ENCODE data around the gene CNOT4.
"Not testable (repeated sequence)": the region's sequence is repeated elsewhere in the genome, so short reads cannot be mapped to it uniquely, and the experiment has no call there.

CNOT4 gene

GRCh38 chr7:135447748-135448147 lies 62.2 kb downstream of the CNOT4 start:
- DNase-seq = no peak

GRCh38 chr7:135445690-135446089 lies 64.2 kb downstream of the CNOT4 start:
- DNase-seq = no peak

GRCh38 chr7:135445266-135445665 lies 64.6 kb downstream of the CNOT4 start:
- DNase-seq = not testable (repeated sequence)

DNA sequence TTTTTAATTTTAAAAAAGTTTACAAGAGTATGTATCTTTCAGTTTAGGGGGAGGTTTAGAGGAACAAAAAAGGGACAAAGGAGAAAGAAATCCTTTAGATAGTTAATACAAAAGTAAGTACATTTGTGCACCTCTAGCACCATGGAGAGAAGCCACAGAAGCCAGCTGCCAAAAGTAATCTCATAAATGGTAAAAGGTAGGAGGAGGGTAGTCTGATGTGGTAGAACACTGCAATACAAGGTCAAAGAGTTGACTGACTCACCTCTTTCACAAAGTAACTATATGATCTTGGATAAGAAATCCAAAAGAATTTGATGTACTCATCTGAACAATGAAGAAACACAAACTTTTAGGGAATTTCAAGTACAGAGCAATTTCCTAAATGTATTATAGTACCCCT lies 68.1 kb downstream of the CNOT4 start:
- DNase-seq = no peak

DNA sequence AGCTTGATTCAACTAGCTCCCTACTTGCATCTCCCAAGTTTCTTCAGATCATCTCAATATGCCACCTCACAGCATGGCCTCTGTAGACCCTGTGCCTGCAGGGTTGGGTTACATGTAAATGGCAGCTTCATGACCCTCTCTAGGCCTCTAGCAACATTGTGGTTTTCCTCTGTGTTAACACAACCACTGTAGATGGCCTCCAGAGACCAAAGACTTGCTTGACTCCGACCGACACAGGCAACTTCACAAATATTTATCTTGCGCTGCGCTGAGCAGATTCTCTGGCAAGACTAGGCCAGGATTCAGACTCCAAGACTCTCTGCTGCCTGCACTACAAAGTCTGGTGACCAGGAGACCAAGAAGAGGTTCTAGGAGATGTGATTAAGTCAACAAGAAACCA lies 75.9 kb downstream of the CNOT4 start:
- DNase-seq = no peak

DNA sequence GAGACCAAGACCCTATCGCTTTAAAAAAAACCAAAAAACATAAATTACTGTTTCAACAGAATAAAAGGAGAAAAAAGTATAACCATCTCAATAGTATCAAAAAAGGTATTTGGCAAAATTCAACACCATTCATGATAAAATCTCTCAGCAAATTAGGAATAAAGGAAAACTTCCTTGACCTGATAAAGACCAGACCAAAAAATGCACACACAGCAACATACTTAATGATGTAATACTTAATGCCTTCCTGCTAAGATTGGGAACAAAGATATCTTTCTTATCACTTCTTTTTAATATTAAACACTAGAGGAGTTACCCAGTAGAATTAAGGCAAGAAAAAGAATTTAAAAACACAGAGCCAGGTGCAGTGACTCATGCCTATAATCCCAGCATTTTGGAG lies 79.3 kb downstream of the CNOT4 start:
- DNase-seq = no peak

DNA sequence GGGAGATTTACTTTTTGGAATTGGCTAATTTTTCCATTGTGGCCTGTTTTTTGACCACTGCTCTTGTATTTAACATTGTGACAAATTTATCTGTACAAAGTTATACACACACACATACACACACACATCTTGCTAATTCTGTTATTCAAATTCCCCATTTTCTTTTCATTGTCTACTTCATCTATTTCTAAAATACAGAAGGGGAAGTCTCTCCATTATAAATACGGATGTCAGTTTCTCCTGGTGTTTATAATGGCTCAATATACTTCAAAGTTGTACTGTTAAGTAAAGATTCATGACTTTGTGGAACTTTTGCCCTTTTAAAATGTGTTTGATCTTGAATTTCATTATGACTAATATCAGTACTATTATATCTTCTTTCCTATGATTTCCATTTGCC lies 81.0 kb downstream of the CNOT4 start:
- DNase-seq = no peak

DNA sequence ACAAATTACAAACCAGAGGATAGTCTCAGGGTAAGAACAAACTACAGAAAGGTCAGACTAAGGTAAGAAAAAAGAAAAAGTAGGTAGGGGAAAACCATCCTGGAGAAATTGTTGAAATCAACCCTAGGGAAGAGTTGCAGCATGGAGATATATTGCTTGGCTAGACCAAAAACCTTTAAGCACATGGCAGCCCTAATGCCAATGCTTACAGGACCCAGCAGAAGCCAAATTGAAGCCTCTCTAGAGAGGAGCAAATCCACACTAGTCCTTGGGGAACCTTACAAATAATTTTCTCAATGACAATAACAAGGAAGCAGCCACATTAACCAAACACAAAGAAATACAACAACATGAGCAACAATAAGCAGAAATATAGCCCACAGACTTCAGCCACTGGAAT lies 81.9 kb downstream of the CNOT4 start:
- DNase-seq = no peak

- DNase-seq = no peak
Measured at GRCh38 chr7:135427166-135427565, 82.7 kb downstream of the CNOT4 start.

GRCh38 chr7:135425036-135425435 lies 84.9 kb downstream of the CNOT4 start:
- DNase-seq = no peak

DNA sequence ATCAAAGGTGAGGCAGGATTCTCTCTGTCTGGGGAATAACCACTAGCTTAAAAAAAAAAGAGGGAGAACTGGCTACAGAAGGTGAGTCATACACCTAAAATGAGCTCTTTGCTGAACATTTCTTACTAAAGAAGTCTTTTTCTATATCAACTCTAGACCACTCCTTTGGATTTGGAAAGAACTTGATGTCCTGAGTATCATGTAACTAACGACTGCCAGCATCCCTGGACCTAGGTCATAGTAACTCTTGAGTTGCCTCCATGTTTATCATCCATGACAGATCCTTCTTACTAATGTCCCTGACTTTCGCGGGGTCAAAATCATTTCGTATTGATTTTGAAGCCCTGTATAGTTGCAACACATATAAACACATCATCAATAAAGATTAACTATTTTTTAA lies 89.1 kb downstream of the CNOT4 start:
- no peak for DNase-seq

DNA sequence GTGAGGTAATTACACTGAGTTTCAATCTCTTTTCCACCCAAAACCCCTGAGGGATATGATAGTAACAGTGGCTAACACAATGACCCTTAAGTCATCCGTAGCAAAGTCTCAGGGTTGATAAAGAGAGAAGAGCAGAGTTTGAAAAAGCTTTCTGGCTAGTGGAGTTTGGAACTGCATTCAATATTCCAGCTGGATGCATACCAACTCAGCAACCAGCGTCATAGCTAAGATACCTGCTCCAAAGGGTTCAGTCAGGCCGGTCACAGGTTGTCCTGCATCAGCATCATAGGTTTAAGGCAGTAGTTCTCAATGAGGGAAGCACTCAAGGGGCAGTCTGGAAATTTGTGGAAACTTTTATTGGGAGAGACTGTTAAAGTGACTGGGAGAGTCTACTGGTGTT lies 93.5 kb downstream of the CNOT4 start:
- no peak for DNase-seq

DNA sequence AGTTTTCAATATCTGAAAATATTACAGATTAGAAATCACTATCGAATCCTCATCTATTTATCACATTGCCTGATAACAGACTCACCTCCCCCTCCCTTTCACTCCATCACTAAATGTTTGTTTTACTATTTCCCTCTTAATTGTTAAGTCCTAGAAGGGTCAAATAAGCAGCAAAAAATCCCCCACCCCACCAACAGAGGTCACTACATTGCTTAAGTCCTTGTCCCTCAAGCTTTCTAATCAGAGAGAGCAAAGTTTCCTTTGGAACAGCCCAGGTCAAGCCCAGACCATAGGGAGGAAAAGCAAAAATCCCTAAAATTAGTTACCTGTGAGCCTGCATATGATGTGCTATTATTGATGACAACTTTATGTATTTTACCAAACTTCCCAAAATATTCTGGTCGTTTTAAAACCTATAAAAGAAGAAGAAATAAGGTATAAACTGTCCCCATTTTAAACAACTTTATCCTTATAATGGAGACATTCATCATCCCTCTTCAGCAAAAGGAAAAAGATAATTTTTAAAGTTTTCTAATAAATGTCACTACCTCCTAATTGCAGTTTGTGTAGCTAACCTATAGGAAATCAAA lies 95.0 kb downstream of the CNOT4 start:
- DNase-seq = no peak

- no peak for DNase-seq
Measured at GRCh38 chr7:135414208-135414607, 95.7 kb downstream of the CNOT4 start.

DNA sequence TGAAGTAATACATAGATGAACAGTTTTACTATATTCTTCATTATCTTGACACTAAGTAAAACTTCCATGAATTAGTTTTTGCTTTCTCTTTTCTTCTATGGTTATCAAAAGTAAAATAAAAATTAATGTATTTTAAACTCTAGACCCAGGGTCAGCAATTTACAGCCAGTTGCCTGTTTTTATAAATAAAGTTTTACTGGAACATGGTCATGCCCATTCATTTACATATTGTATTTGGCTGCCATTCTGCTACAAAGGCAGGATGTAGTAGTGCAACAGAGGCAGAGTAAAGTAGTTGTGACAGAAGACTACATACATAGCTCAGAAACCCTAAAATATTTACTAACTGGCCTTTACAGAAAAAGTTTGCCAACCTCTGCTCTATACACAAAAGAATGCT lies 98.8 kb downstream of the CNOT4 start:
- no peak for DNase-seq

DNA sequence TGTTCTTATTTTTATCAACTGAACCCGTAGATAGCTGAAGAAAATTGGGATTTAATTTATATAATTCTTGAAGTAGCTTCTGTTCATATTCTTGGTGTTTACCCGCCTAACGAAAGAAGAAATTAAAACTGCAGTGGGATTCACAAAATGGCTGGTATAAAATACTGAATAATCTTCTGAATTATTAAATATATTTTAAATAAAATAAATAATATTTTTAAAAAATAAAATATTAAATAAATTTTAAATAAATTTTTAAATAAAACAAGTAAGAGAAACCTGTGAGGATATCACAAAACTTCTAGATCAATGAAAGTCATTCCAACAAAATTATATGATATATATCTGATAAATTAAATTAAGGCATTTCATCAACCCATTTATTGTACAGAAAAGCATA lies 99.4 kb downstream of the CNOT4 start:
- DNase-seq = no peak

GRCh38 chr7:135409845-135410542 lies 99.9 kb downstream of the CNOT4 start:
- no peak for DNase-seq

DNA sequence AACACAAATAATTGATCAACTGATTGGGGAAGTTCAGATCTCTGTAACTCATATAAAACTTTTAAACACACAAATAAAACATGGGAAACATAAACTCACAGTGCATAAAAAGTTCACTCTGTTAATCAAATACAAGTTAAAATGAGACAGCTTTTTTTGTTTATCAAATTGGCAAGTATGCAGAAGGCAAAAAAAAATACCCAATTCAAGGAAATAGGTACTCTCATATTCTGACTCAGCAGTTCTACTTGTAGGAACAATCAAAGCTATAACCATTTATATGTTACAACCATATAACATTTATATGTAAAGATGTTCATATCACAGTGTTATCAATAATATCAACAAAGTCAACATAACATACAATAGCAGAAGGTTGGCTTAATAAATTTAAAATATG lies 102.0 kb downstream of the CNOT4 start:
- DNase-seq = no peak

- no peak for DNase-seq
Measured at GRCh38 chr7:135406918-135407317, 103.0 kb downstream of the CNOT4 start.

DNA sequence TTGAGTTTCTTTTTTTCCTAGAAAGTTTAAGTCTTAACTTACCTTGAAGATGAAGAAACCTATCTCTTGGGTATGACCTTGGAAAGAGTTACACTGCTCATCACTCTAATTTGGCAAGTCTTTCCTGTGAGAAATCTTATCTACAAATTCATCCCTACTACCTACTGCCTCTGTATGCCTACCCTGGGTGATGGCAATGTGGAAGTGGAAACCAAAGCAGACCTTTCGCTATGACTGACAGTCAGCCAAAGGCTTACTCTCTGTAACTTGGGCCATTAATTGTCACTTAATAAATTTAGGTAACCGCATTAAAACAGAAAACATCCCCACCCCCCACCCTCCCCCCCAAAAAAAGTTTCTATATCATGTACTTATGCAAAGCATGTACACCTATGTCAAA lies 103.9 kb downstream of the CNOT4 start:
- no peak for DNase-seq

- no peak for DNase-seq
Measured at GRCh38 chr7:135403302-135403701, 106.6 kb downstream of the CNOT4 start.

DNA sequence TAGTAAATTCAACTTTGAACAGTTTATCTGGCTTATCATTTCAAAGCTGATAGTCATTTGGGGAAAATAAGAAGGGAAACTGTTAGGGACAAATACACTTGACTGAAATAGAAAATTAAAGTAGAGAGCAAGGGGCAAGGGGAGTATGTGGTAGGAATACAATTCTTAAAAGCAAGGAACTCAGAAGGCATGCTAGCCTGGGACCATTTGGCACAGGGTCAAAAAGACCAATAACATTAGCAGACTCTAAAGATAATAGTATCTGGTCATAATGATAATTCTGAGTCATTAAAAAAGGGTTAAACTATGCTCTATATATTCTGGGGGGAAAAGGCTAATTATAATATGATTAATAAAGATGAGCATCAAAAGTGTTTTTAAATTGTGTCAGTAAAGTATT lies 112.2 kb downstream of the CNOT4 start:
- DNase-seq = no peak

GRCh38 chr7:135392701-135393100 lies 117.2 kb downstream of the CNOT4 start:
- peak in 1 of 2 experiments; percentile 48 for DNase-seq

- no peak for DNase-seq
Measured at GRCh38 chr7:135391514-135391913, 118.4 kb downstream of the CNOT4 start.

- peak in 1 of 2 experiments; percentile 16 for DNase-seq
Measured at GRCh38 chr7:135390829-135391228, 119.1 kb downstream of the CNOT4 start.

Measured in NCI-H1930 (cell line).